ENCODE measurements around the gene CLCN7. TPM values are rescaled to one million over a fixed set of nuclear protein-coding genes. Genes with fewer than 3 reads are reported as not detected.

CLCN7 gene
- total RNA-seq, 1 experiment from 2014 or later, result 70.0 TPM

- no peaks in the 10 kb centered on the region for H3K27me3 Mint-ChIP-seq (ENCODE audit: low read depth)
- H3K9me3 Mint-ChIP-seq, result no peaks in the 10 kb centered on the region
- H3K9me3 ChIP-seq (ENCODE audit: control insufficient read depth, low read depth, low read length), result no peaks in the 10 kb centered on the region
- no peaks in the 10 kb centered on the region for H3K79me2 ChIP-seq (ENCODE audit: insufficient read depth, low read length)
- H3K4me3 Mint-ChIP-seq, result no peak overlapping the region
- H2BK20ac ChIP-seq (ENCODE audit: low read depth, low read length, poor library complexity, severe bottlenecking), result no peak overlapping the region
- TF ChIP-seq, protein P1, sequence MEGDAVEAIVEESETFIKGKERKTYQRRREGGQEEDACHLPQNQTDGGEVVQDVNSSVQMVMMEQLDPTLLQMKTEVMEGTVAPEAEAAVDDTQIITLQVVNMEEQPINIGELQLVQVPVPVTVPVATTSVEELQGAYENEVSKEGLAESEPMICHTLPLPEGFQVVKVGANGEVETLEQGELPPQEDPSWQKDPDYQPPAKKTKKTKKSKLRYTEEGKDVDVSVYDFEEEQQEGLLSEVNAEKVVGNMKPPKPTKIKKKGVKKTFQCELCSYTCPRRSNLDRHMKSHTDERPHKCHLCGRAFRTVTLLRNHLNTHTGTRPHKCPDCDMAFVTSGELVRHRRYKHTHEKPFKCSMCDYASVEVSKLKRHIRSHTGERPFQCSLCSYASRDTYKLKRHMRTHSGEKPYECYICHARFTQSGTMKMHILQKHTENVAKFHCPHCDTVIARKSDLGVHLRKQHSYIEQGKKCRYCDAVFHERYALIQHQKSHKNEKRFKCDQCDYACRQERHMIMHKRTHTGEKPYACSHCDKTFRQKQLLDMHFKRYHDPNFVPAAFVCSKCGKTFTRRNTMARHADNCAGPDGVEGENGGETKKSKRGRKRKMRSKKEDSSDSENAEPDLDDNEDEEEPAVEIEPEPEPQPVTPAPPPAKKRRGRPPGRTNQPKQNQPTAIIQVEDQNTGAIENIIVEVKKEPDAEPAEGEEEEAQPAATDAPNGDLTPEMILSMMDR (conservative IDR thresholded peaks at IDR 0.05), result no peak
- no peaks in the 10 kb centered on the region for H3K4me1 Mint-ChIP-seq
- no peak overlapping the region for H3K23ac ChIP-seq (ENCODE audit: insufficient read length, low read depth, low read length)
- H3K4me1 ChIP-seq (ENCODE audit: insufficient read depth, low read length), result no peaks in the 10 kb centered on the region
- H4K20me1 ChIP-seq (ENCODE audit: control insufficient read depth, insufficient read depth, insufficient read length), result no peaks in the 10 kb centered on the region
- no peak overlapping the region for H3K27ac Mint-ChIP-seq
- H3K4ac ChIP-seq (ENCODE audit: low read depth, low read length), result no peak overlapping the region
- H4K8ac ChIP-seq (replicated peaks; ENCODE audit: insufficient read length, low read depth, low read length), result no peak overlapping the region
- no peak overlapping the region for H2AK5ac ChIP-seq (ENCODE audit: insufficient read length, low read length)
- no peak overlapping the region for H3K27ac ChIP-seq (ENCODE audit: insufficient read length, low read depth, low read length)
- no CpG with 5 or more reads among the region's 22 CpGs for WGBS (ENCODE audit: extremely low coverage, insufficient read length, low lambda C conversion rate)
- no peaks in the 10 kb centered on the region for H3K79me1 ChIP-seq (ENCODE audit: insufficient read depth, low read depth, low read length, poor library complexity, severe bottlenecking)
- H2BK12ac ChIP-seq (ENCODE audit: insufficient read length, low read depth, low read length), result no peak overlapping the region
- no peak overlapping the region for H3K56ac ChIP-seq (ENCODE audit: insufficient read length, low read depth, low read length)
- no peak overlapping the region for H3T11ph ChIP-seq (ENCODE audit: low read length)
- no peak overlapping the region for H3K9ac ChIP-seq (ENCODE audit: extremely low read depth, insufficient read length, low read length)
- H3K4me2 ChIP-seq (ENCODE audit: insufficient read depth, insufficient read length, low read length), result no peak overlapping the region
- no peak overlapping the region for H2BK5ac ChIP-seq (ENCODE audit: insufficient read length, low read length)
- H4K91ac ChIP-seq (ENCODE audit: insufficient read length, low read depth, low read length), result no peak overlapping the region
- no peak overlapping the region for H2BK120ac ChIP-seq (ENCODE audit: low read depth, low read length, poor library complexity, severe bottlenecking)
- no peak for DNase-seq
- H3K27me3 ChIP-seq (ENCODE audit: insufficient read depth, low read length), result no peaks in the 10 kb centered on the region
- no peak overlapping the region for H3K14ac ChIP-seq (ENCODE audit: insufficient read depth, low read length)
- H4K5ac ChIP-seq (ENCODE audit: insufficient read length, low read depth, low read length), result no peak overlapping the region
- H3K36me3 Mint-ChIP-seq (ENCODE audit: insufficient read depth in 1 of 3, low read depth in 3 of 3), result peaks cover 15 to 39% (median 33%) of the 10 kb centered on the region in 3 experiments; a peak in 6 of 7 replicates
- no peak overlapping the region for H2BK15ac ChIP-seq (ENCODE audit: low read depth, low read length)
- H2AFZ ChIP-seq (ENCODE audit: low read length), result no peak overlapping the region
- H3K18ac ChIP-seq (ENCODE audit: insufficient read length, low read depth, low read length), result no peak overlapping the region
- H3K23me2 ChIP-seq (ENCODE audit: insufficient read length, low read depth, low read length, poor library complexity, severe bottlenecking), result no peaks in the 10 kb centered on the region
Observed at GRCh38 chr16:1505912-1506311, 31.1 kb upstream of the CLCN7 start.
